HFFc6 (cell line): ENCODE data around the gene ATF7IP2. TPM values are rescaled to one million over a fixed set of nuclear protein-coding genes. Genes with fewer than 3 reads are reported as not detected.
A peak's percentile ranks its signal among the peaks of the same experiment; 100 is the strongest.

ENCODE experiments used
- DNase-seq: peaks from one replicate; pipeline ENCODE4 v3.0.0-alpha.2; 2018
- H3K27ac Mint-ChIP-seq: 2 replicates; pipeline ENCODE4 v1.8.0; 2020; ENCODE audit warnings: mild to moderate bottlenecking, mixed read lengths
- H3K27me3 Mint-ChIP-seq: 2 replicates; pipeline ENCODE4 v1.8.0; 2021; ENCODE audit warnings: mild to moderate bottlenecking, moderate library complexity, mixed read lengths; ENCODE audit not compliant: insufficient read depth
- H3K36me3 Mint-ChIP-seq: 2 replicates; pipeline ENCODE4 v1.8.0; 2021; ENCODE audit warnings: low read depth, mixed read lengths
- H3K4me1 Mint-ChIP-seq: 2 replicates; pipeline ENCODE4 v1.8.0; 2020; ENCODE audit warnings: low read depth, mixed read lengths
- H3K4me3 Mint-ChIP-seq: 2 replicates; pipeline ENCODE4 v1.8.0; 2020; ENCODE audit warnings: mild to moderate bottlenecking, moderate library complexity, mixed read lengths
- H3K9me3 Mint-ChIP-seq: 2 replicates; pipeline ENCODE4 v1.8.0; 2020; ENCODE audit warnings: mild to moderate bottlenecking, mixed read lengths
- CTCF ChIP-seq: fragments of 200-600 bp; sonication (generic); IDR thresholded peaks from 2 replicates; pipeline ENCODE4 v1.5.0; 2021; ENCODE audit warnings: antibody characterized with exemption, mild to moderate bottlenecking
- total RNA-seq, 6 experiments: library from RNA; stranded (reverse); fragmentation: NEBNext Ultra II Directional; extraction: Animal tissue kit (Norgen Biotek cat#: 25700); gene quantifications; 2 replicates in 1 of 6; 3 replicates in 5 of 6; pipeline ENCODE4 v1.2.3, GENCODE V29; 2021

ATF7IP2 gene
- total RNA-seq, 6 experiments from 2014 or later = 0.22 to 1.2 (median 0.62) TPM; not detected in 2

- Mint-ChIP-seq H3K27me3 (no peaks in the 10 kb centered on the region; the same call in 1 of the 2 replicates), H3K27ac (no peak overlapping the region), H3K9me3 (no peaks in the 10 kb centered on the region), H3K4me1 (peaks cover 8% of the 10 kb centered on the region), H3K4me3 (no peak overlapping the region), H3K36me3 (no peaks in the 10 kb centered on the region)
- TF ChIP-seq CTCF = peak; percentile 93
- DNase-seq = peak; percentile 56
Measured at GRCh38 chr16:10521681-10522274, 135.9 kb downstream of the ATF7IP2 start.

GRCh38 chr16:10522966-10523365, 137.1 kb downstream of the ATF7IP2 start:
- Mint-ChIP-seq H3K4me3 (no peak overlapping the region), H3K36me3 (no peaks in the 10 kb centered on the region), H3K27me3 (no peaks in the 10 kb centered on the region; the same call in 1 of the 2 replicates), H3K9me3 (no peaks in the 10 kb centered on the region), H3K4me1 (peaks cover 8% of the 10 kb centered on the region), H3K27ac (no peak overlapping the region)
- no peak for DNase-seq
- TF ChIP-seq CTCF = no peak

GRCh38 chr16:10525214-10525825, 139.5 kb downstream of the ATF7IP2 start:
- H3K4me3 Mint-ChIP-seq = no peak overlapping the region
- H3K36me3 Mint-ChIP-seq = no peaks in the 10 kb centered on the region
- H3K4me1 Mint-ChIP-seq = peaks cover 4% of the 10 kb centered on the region
- TF ChIP-seq CTCF = no peak
- H3K9me3 Mint-ChIP-seq = no peaks in the 10 kb centered on the region
- no peak for DNase-seq
- H3K27me3 Mint-ChIP-seq = no peaks in the 10 kb centered on the region; the same call in 1 of the 2 replicates
- H3K27ac Mint-ChIP-seq = no peak overlapping the region

GRCh38 chr16:10526962-10527361, 141.1 kb downstream of the ATF7IP2 start:
- H3K9me3 Mint-ChIP-seq = no peaks in the 10 kb centered on the region
- no peak for TF ChIP-seq CTCF
- no peak for DNase-seq
- H3K4me1 Mint-ChIP-seq = no peaks in the 10 kb centered on the region; the same call in 1 of the 2 replicates
- no peaks in the 10 kb centered on the region; the same call in 1 of the 2 replicates for H3K27me3 Mint-ChIP-seq
- H3K36me3 Mint-ChIP-seq = no peaks in the 10 kb centered on the region
- H3K4me3 Mint-ChIP-seq = no peak overlapping the region
- no peak overlapping the region for H3K27ac Mint-ChIP-seq

GRCh38 chr16:10528635-10529034, 142.8 kb downstream of the ATF7IP2 start:
- Mint-ChIP-seq H3K9me3 (no peaks in the 10 kb centered on the region), H3K4me3 (no peak overlapping the region), H3K27ac (no peak overlapping the region), H3K36me3 (no peaks in the 10 kb centered on the region), H3K27me3 (no peaks in the 10 kb centered on the region; the same call in 1 of the 2 replicates), H3K4me1 (peaks cover 5% of the 10 kb centered on the region)
- no peak for TF ChIP-seq CTCF
- no peak for DNase-seq
